Measurements from ENCODE around the gene EEF1E1. TPM values are rescaled to one million over a fixed set of nuclear protein-coding genes. Genes with fewer than 3 reads are reported as not detected.

Gene EEF1E1
- total RNA-seq, 2 donors from 2014 or later: 18.9 to 25.4 TPM

GRCh38 chr6:8080362-8081151 lies 21.8 kb downstream of the EEF1E1 start:
- Histone ChIP-seq H3K4me1 (peaks cover 52% of the 10 kb centered on the region), H3K36me3 (replicated peaks in 1 of 2; ENCODE audit: insufficient read depth in 1 of 2, low read depth in 2 of 2) (no peaks in the 10 kb centered on the region), H3K9me3 (no peaks in the 10 kb centered on the region), H3K27me3 (no peaks in the 10 kb centered on the region), H3K27ac (peak overlapping the region in 2 of 4 donors; percentile 19 to 63), H3K4me3 (no peak overlapping the region)
- ATAC-seq: peak; percentile 32
- TF ChIP-seq, protein P1, sequence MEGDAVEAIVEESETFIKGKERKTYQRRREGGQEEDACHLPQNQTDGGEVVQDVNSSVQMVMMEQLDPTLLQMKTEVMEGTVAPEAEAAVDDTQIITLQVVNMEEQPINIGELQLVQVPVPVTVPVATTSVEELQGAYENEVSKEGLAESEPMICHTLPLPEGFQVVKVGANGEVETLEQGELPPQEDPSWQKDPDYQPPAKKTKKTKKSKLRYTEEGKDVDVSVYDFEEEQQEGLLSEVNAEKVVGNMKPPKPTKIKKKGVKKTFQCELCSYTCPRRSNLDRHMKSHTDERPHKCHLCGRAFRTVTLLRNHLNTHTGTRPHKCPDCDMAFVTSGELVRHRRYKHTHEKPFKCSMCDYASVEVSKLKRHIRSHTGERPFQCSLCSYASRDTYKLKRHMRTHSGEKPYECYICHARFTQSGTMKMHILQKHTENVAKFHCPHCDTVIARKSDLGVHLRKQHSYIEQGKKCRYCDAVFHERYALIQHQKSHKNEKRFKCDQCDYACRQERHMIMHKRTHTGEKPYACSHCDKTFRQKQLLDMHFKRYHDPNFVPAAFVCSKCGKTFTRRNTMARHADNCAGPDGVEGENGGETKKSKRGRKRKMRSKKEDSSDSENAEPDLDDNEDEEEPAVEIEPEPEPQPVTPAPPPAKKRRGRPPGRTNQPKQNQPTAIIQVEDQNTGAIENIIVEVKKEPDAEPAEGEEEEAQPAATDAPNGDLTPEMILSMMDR (IDR thresholded peaks at IDR 0.05): no peak
- TF ChIP-seq POLR2A (IDR thresholded peaks at IDR 0.05): no peak
- intact Hi-C loops (cut with DNase I): no loop called here
- peak in 1 of 4 donors; percentile 18 for DNase-seq
- WGBS, 2 donors: 35 to 39% methylated on average over 4 of the region's 4 CpGs

DNA sequence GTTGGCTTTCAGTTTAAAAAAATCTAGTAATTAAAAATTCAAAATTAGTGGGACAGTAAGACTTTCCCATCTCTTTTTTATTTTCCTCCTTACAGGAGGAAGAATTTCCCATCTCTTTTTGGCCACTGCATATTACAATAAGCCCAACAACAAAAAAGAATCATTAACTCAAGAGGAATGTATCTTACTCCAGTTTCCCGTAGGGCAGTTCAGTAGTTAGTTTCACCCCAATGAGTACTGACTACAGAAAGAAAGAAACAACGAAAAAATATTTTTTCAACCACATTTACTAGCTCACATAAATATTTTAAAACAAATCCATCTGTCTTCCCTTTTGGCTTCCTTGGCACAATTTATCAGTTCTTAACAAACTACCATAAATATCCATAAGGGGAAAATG lies 23.2 kb downstream of the EEF1E1 start:
- DNase-seq (no peak), ATAC-seq (no peak)
- WGBS, 2 donors: 54 to 72% methylated on average over 2 of the region's 2 CpGs
- TF ChIP-seq, protein P1 (IDR thresholded peaks at IDR 0.05): no peak
- TF ChIP-seq POLR2A (IDR thresholded peaks at IDR 0.05): no peak
- peaks cover 37% of the 10 kb centered on the region for H3K4me1 ChIP-seq
- intact Hi-C loops (cut with DNase I): no loop called here
- no peaks in the 10 kb centered on the region for H3K27me3 ChIP-seq
- H3K27ac ChIP-seq: peak overlapping the region in 1 of 4 donors; percentile 63
- no peaks in the 10 kb centered on the region for H3K36me3 ChIP-seq (replicated peaks in 1 of 2; ENCODE audit: insufficient read depth in 1 of 2, low read depth in 2 of 2)
- no peaks in the 10 kb centered on the region for H3K9me3 ChIP-seq
- H3K4me3 ChIP-seq: no peak overlapping the region

GRCh38 chr6:8077991-8078390 lies 24.4 kb downstream of the EEF1E1 start:
- TF ChIP-seq POLR2A (IDR thresholded peaks at IDR 0.05): no peak
- TF ChIP-seq, protein P1 (IDR thresholded peaks at IDR 0.05): no peak
- Histone ChIP-seq H3K27ac (no peak overlapping the region), H3K4me1 (peaks cover 26% of the 10 kb centered on the region), H3K9me3 (no peaks in the 10 kb centered on the region), H3K4me3 (no peak overlapping the region), H3K27me3 (no peaks in the 10 kb centered on the region), H3K36me3 (replicated peaks in 1 of 2; ENCODE audit: insufficient read depth in 1 of 2, low read depth in 2 of 2) (no peaks in the 10 kb centered on the region)
- intact Hi-C loops (cut with DNase I): no loop called here
- no peak for DNase-seq
- no peak for ATAC-seq
- 66 to 84% methylated on average over 2 of the region's 2 CpGs for WGBS, 2 donors

DNA sequence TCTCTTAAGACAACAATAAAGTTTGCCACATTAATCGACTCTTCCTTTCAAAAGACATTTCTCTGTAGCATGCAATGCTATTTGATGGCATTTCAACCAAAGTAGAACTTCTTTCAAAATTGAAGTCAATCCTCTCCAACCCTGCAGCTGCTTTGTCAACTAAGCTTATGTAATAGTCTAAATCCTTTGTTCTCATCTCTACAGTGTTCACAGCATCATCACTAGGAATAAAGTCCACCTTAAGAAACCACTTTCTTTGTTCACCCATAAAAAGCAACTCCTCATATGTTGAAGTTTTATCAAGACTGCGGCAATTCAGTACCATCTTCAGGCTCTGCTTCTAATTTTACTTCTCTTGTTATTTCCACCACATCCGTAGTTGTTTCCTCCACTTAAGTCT lies 26.6 kb downstream of the EEF1E1 start:
- Histone ChIP-seq H3K9me3 (no peaks in the 10 kb centered on the region), H3K27ac (no peak overlapping the region), H3K4me3 (no peak overlapping the region), H3K27me3 (no peaks in the 10 kb centered on the region), H3K4me1 (peaks cover 14% of the 10 kb centered on the region), H3K36me3 (replicated peaks in 1 of 2; ENCODE audit: insufficient read depth in 1 of 2, low read depth in 2 of 2) (no peaks in the 10 kb centered on the region)
- DNase-seq (no peak), ATAC-seq (no peak)
- intact Hi-C loops (cut with DNase I): no loop called here
- TF ChIP-seq, protein P1 (IDR thresholded peaks at IDR 0.05): no peak
- TF ChIP-seq POLR2A (IDR thresholded peaks at IDR 0.05): no peak
- WGBS, 2 donors: 80 to 90% methylated on average over 3 of the region's 3 CpGs

DNA sequence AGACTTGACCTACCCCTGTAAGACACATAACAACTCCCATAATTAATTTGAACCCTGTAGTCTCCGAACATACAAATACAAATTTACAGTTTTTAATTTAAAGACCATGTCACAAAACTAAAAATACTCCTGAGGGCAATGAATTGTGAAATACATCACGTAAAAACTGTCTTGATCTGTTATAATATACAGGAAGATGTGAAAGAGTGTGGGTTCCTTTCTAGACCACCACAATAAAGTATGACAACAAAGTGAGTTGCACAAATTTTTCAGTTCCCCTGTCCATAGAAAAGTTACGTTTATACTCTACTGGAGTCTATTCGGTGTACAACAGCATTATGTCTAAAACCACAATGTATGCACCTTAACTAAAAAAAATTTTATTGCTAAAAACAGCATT lies 27.2 kb downstream of the EEF1E1 start:
- TF ChIP-seq POLR2A (IDR thresholded peaks at IDR 0.05): no peak
- TF ChIP-seq, protein P1 (IDR thresholded peaks at IDR 0.05): no peak
- Histone ChIP-seq H3K4me1 (peaks cover 9% of the 10 kb centered on the region), H3K27me3 (no peaks in the 10 kb centered on the region), H3K27ac (no peak overlapping the region), H3K9me3 (no peaks in the 10 kb centered on the region), H3K36me3 (replicated peaks in 1 of 2; ENCODE audit: insufficient read depth in 1 of 2, low read depth in 2 of 2) (no peaks in the 10 kb centered on the region), H3K4me3 (no peak overlapping the region)
- ATAC-seq: no peak
- intact Hi-C loops (cut with DNase I): no loop called here
- 76 to 91% methylated on average over 4 of the region's 4 CpGs for WGBS, 2 donors
- no peak for DNase-seq

Data from body of pancreas (tissue), 4 donors.